Lower leg skin (tissue), 4 donors: ENCODE results near the gene PIK3R3. TPM values are rescaled to one million over a fixed set of nuclear protein-coding genes. Genes with fewer than 3 reads are reported as not detected.

Source experiments
- DNase-seq, 2 donors: peaks; one replicate each; pipeline ENCODE4 v3.0.0-alpha.2; 2019; ENCODE audit warnings: low spot score in 2 of 2
- H3K4me3 ChIP-seq: fragments of 200-600 bp; sonication (generic); 2 replicates; pipeline ENCODE4 v1.5.1; 2017; ENCODE audit warnings: mild to moderate bottlenecking, low read depth; ENCODE audit not compliant: poor library complexity, severe bottlenecking
- CTCF ChIP-seq, 3 donors: fragments of 450-650 bp; IDR thresholded peaks; one replicate each; pipeline ENCODE4 v1.5.1; 2016; ENCODE audit warnings: antibody characterized with exemption in 3 of 3, mild to moderate bottlenecking in 3 of 3, moderate library complexity in 2 of 3
- POLR2A ChIP-seq, 2 donors: fragments of 450-650 bp; IDR thresholded peaks; one replicate each; pipeline ENCODE4 v1.6.1; 2016 to 2017; ENCODE audit warnings: antibody characterized with exemption in 2 of 2, mild to moderate bottlenecking in 1 of 2, moderate library complexity in 1 of 2
- WGBS, 2 donors: methylation state at CpG; one replicate each; pipeline ENCODE4 v1.1.5; 2018; 5-methylcytosine and 5-hydroxymethylcytosine counted together
- intact Hi-C: fragments of 100-400 bp; cut with DNase I; formaldehyde crosslinking; loops from one replicate; pipeline ENCODE4 v1.15.0; 2023; ENCODE audit warnings: low total_unique reads
- total RNA-seq, 4 donors: library from RNA; depleted of rRNA; stranded (reverse); fragments of >200 nt; gene quantifications; one replicate each; pipeline ENCODE4 v1.1.0, GENCODE V29; 2016

Gene PIK3R3
- total RNA-seq, 4 donors from 2014 or later = 4.4 to 18.4 (median 11.7) TPM

GRCh38 chr1:46081206-46081605 is 51.2 kb downstream of the PIK3R3 start:
- intact Hi-C loops = no loop called here
- 74 to 77% methylated on average over 7 of the region's 7 CpGs for WGBS, 2 donors
- DNase-seq = no peak
- no peak overlapping the region for H3K4me3 ChIP-seq
- TF ChIP-seq CTCF (IDR thresholded peaks at IDR 0.05) = no peak
- no peak for TF ChIP-seq POLR2A (IDR thresholded peaks at IDR 0.05)

- H3K4me3 ChIP-seq = no peak overlapping the region
- intact Hi-C loops = no loop called here
- no peak for DNase-seq
- TF ChIP-seq POLR2A (IDR thresholded peaks at IDR 0.05) (no peak), CTCF (IDR thresholded peaks at IDR 0.05) (no peak)
- 90 to 93% methylated on average over 3 of the region's 3 CpGs for WGBS, 2 donors
These were observed 52.2 kb downstream of the PIK3R3 start for GRCh38 chr1:46080257-46080656.

GRCh38 chr1:46077644-46078043 is 54.8 kb downstream of the PIK3R3 start:
- no peak overlapping the region for H3K4me3 ChIP-seq
- 50 to 55% methylated on average over 4 of the region's 4 CpGs for WGBS, 2 donors
- no peak for DNase-seq
- intact Hi-C loops = no loop called here
- no peak for TF ChIP-seq POLR2A (IDR thresholded peaks at IDR 0.05)
- no peak for TF ChIP-seq CTCF (IDR thresholded peaks at IDR 0.05)

GRCh38 chr1:46076343-46076742 is 56.1 kb downstream of the PIK3R3 start:
- intact Hi-C loops = no loop called here
- no peak for DNase-seq
- TF ChIP-seq CTCF (IDR thresholded peaks at IDR 0.05) (no peak), POLR2A (IDR thresholded peaks at IDR 0.05) (no peak)
- WGBS, 2 donors = 74 to 76% methylated on average over 2 of the region's 2 CpGs
- H3K4me3 ChIP-seq = no peak overlapping the region

- 96 to 100% methylated on average over 1 of the region's 1 CpG for WGBS, 2 donors
- no peak for DNase-seq
- no peak overlapping the region for H3K4me3 ChIP-seq
- no peak for TF ChIP-seq POLR2A (IDR thresholded peaks at IDR 0.05)
- TF ChIP-seq CTCF (IDR thresholded peaks at IDR 0.05) = no peak
- intact Hi-C loops = no loop called here
These were observed 59.5 kb downstream of the PIK3R3 start for GRCh38 chr1:46072975-46073374.

- intact Hi-C loops = no loop called here
- TF ChIP-seq CTCF (IDR thresholded peaks at IDR 0.05) (no peak), POLR2A (IDR thresholded peaks at IDR 0.05) (no peak)
- no peak for DNase-seq
- 83 to 84% methylated on average over 6 of the region's 6 CpGs for WGBS, 2 donors
- no peak overlapping the region for H3K4me3 ChIP-seq
These were observed 62.1 kb downstream of the PIK3R3 start for GRCh38 chr1:46070164-46070814.
